DND-41 (cell line): Measurements from ENCODE around the gene TRUB2.
"Not testable (repeated sequence)": the region's sequence is repeated elsewhere in the genome, so short reads cannot be mapped to it uniquely, and the experiment has no call there.

Source experiments
- ATAC-seq: fragments of 200-7000 bp; cut with Tn5 transposase; 3 replicates; pipeline ENCODE4 v1.9.1; 2021; ENCODE audit warnings: low read depth; ENCODE audit not compliant: insufficient read depth
- DNase-seq: peaks from one replicate; pipeline ENCODE4 v3.0.0-alpha.2; 2020
- H2AFZ ChIP-seq: 2 replicates; pipeline ENCODE4 v1.6.0; 2012; ENCODE audit warnings: low read depth, low read length
- H3K27ac ChIP-seq: 2 replicates; pipeline ENCODE4 v1.5.1; 2012; ENCODE audit warnings: low read length, inconsistent platforms
- H3K27me3 ChIP-seq: fragments of 200-600 bp; sonication (generic); 2 replicates; pipeline ENCODE4 v1.6.0; 2012; ENCODE audit warnings: low read length, mild to moderate bottlenecking, inconsistent platforms; ENCODE audit not compliant: insufficient read depth, poor library complexity
- H3K36me3 ChIP-seq: 2 replicates; pipeline ENCODE4 v1.5.1; 2012; ENCODE audit warnings: low read length, inconsistent platforms; ENCODE audit not compliant: insufficient read depth
- H3K4me1 ChIP-seq: 2 replicates; pipeline ENCODE4 v1.5.1; 2012; ENCODE audit warnings: mild to moderate bottlenecking, low read length; ENCODE audit not compliant: insufficient read depth
- H3K4me2 ChIP-seq: 2 replicates; pipeline ENCODE4 v1.6.0; 2012; ENCODE audit warnings: mild to moderate bottlenecking, moderate library complexity, low read length, inconsistent platforms; ENCODE audit not compliant: insufficient read depth
- H3K4me3 ChIP-seq, 2 experiments: fragments of 200-600 bp in 1 of 2; shearing (Covaris generic) in 1 of 2; 2 replicates each; pipeline ENCODE4 v1.5.1; 2012 to 2016; ENCODE audit warnings: inconsistent platforms in 2 of 2, low read length in 2 of 2, mild to moderate bottlenecking in 2 of 2, low read depth in 1 of 2, moderate library complexity in 1 of 2
- H3K79me2 ChIP-seq: 2 replicates; pipeline ENCODE4 v1.6.0; 2012; ENCODE audit warnings: low read length, inconsistent platforms; ENCODE audit not compliant: insufficient read depth
- H3K9ac ChIP-seq: 2 replicates; pipeline ENCODE4 v1.6.0; 2012; ENCODE audit warnings: low read depth, mild to moderate bottlenecking, inconsistent platforms, low read length, moderate library complexity
- H3K9me3 ChIP-seq: 2 replicates; pipeline ENCODE4 v1.5.1; 2012; ENCODE audit warnings: low read length, moderate library complexity, mild to moderate bottlenecking, inconsistent platforms; ENCODE audit not compliant: insufficient read depth, severe bottlenecking
- H4K20me1 ChIP-seq: 2 replicates; pipeline ENCODE4 v1.6.0; 2012; ENCODE audit warnings: low read length; ENCODE audit not compliant: insufficient read depth
- EZH2 ChIP-seq: IDR thresholded peaks from 3 replicates; pipeline ENCODE4 v1.6.1; 2012; ENCODE audit warnings: borderline replicate concordance, low read depth, mild to moderate bottlenecking, moderate library complexity, low read length, inconsistent platforms; ENCODE audit not compliant: severe bottlenecking
- TF ChIP-seq, protein P1 (sequence below): IDR thresholded peaks from 2 replicates; pipeline ENCODE4 v1.5.1; 2012; ENCODE audit warnings: borderline replicate concordance, low read length, moderate library complexity, mild to moderate bottlenecking; ENCODE audit not compliant: poor library complexity, severe bottlenecking; ENCODE audit errors: extremely low read depth

TRUB2 gene

GRCh38 chr9:128285033-128285784, 37.0 kb downstream of the TRUB2 start:
- no peak overlapping the region for H3K9ac ChIP-seq
- TF ChIP-seq, protein P1, sequence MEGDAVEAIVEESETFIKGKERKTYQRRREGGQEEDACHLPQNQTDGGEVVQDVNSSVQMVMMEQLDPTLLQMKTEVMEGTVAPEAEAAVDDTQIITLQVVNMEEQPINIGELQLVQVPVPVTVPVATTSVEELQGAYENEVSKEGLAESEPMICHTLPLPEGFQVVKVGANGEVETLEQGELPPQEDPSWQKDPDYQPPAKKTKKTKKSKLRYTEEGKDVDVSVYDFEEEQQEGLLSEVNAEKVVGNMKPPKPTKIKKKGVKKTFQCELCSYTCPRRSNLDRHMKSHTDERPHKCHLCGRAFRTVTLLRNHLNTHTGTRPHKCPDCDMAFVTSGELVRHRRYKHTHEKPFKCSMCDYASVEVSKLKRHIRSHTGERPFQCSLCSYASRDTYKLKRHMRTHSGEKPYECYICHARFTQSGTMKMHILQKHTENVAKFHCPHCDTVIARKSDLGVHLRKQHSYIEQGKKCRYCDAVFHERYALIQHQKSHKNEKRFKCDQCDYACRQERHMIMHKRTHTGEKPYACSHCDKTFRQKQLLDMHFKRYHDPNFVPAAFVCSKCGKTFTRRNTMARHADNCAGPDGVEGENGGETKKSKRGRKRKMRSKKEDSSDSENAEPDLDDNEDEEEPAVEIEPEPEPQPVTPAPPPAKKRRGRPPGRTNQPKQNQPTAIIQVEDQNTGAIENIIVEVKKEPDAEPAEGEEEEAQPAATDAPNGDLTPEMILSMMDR = no peak
- TF ChIP-seq EZH2 = no peak
- H3K79me2 ChIP-seq = no peaks in the 10 kb centered on the region
- no peak overlapping the region for H3K4me3 ChIP-seq
- no peaks in the 10 kb centered on the region for H3K27me3 ChIP-seq
- H4K20me1 ChIP-seq = no peaks in the 10 kb centered on the region
- H3K36me3 ChIP-seq = peaks cover 9% of the 10 kb centered on the region; the same call in 1 of the 2 replicates
- no peak overlapping the region for H3K4me2 ChIP-seq
- ATAC-seq (no peak), DNase-seq (no peak)
- no peak overlapping the region for H3K27ac ChIP-seq
- no peaks in the 10 kb centered on the region for H3K4me1 ChIP-seq
- H2AFZ ChIP-seq = no peak overlapping the region
- H3K9me3 ChIP-seq = no peaks in the 10 kb centered on the region

DNA sequence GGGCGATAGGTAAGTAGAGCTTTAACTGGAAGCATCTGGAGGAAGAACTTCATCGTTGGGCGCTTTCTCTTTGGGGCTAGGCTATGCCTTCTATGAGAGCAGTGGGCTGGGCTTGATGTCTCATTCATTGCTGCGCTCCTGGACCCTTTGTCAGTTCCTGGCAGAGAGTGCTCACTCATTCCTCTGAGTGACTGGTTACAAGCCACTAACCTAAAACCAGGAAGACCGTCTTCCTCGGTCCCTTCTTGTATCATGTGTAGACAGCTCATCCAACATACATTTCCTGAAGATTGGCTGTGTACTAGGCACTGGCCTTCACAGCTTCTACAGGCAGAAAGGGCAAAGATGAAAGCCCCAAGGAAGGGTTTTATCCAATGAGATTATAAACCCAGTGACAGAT, 39.7 kb downstream of the TRUB2 start:
- no peaks in the 10 kb centered on the region for H3K9me3 ChIP-seq
- no peak overlapping the region for H3K27ac ChIP-seq
- H3K79me2 ChIP-seq = 0 out of 2 replicates have a peak, but pooled peaks cover 2% of the 10 kb centered on the region
- H3K4me1 ChIP-seq = peaks cover 4% of the 10 kb centered on the region
- DNase-seq (no peak), ATAC-seq (no peak)
- H3K36me3 ChIP-seq = peaks cover 9% of the 10 kb centered on the region; the same call in 1 of the 2 replicates
- no peak overlapping the region for H3K9ac ChIP-seq
- H2AFZ ChIP-seq = no peak overlapping the region
- no peaks in the 10 kb centered on the region for H4K20me1 ChIP-seq
- no peak for TF ChIP-seq EZH2
- TF ChIP-seq, protein P1 = no peak
- H3K4me3 ChIP-seq = no peak overlapping the region
- H3K4me2 ChIP-seq = no peak overlapping the region
- no peaks in the 10 kb centered on the region for H3K27me3 ChIP-seq

DNA sequence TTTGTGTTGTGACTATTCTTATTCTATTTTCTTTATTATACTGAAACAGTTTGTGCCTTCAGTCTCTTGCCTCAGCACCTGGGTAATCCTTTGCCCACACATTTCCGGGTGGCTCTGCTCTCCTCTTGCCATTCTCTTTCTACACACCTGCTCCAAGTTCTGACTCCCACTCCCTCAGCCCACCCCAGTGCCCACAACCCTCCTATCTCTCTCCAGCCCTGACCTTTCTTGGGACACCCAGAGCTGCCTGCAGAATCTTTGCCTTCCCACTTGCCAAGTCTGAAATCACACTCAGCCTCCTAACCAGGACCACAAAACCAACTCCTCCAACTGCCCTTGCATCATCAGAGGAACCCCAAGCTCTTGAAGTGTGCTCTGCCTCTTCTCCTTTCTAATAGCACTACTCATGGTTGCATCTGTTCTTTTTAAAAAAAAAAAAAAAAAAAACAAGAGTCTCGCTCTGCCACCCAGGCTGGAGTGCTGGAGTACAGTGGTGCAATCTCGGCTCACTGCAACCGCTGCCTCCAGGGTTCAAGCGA, 42.1 kb downstream of the TRUB2 start:
- TF ChIP-seq, protein P1 = no peak
- no peak for TF ChIP-seq EZH2
- no peaks in the 10 kb centered on the region for H3K9me3 ChIP-seq
- no peak overlapping the region for H3K4me2 ChIP-seq
- H3K4me1 ChIP-seq = peaks cover 17% of the 10 kb centered on the region
- no peaks in the 10 kb centered on the region for H4K20me1 ChIP-seq
- no peak for DNase-seq
- H3K9ac ChIP-seq = no peak overlapping the region
- H3K36me3 ChIP-seq = no peaks in the 10 kb centered on the region; the same call in 1 of the 2 replicates
- no peak overlapping the region for H2AFZ ChIP-seq
- no peak overlapping the region for H3K27ac ChIP-seq
- H3K79me2 ChIP-seq = peaks cover 17% of the 10 kb centered on the region
- no peak for ATAC-seq
- no peaks in the 10 kb centered on the region for H3K27me3 ChIP-seq
- H3K4me3 ChIP-seq = no peak overlapping the region

DNA sequence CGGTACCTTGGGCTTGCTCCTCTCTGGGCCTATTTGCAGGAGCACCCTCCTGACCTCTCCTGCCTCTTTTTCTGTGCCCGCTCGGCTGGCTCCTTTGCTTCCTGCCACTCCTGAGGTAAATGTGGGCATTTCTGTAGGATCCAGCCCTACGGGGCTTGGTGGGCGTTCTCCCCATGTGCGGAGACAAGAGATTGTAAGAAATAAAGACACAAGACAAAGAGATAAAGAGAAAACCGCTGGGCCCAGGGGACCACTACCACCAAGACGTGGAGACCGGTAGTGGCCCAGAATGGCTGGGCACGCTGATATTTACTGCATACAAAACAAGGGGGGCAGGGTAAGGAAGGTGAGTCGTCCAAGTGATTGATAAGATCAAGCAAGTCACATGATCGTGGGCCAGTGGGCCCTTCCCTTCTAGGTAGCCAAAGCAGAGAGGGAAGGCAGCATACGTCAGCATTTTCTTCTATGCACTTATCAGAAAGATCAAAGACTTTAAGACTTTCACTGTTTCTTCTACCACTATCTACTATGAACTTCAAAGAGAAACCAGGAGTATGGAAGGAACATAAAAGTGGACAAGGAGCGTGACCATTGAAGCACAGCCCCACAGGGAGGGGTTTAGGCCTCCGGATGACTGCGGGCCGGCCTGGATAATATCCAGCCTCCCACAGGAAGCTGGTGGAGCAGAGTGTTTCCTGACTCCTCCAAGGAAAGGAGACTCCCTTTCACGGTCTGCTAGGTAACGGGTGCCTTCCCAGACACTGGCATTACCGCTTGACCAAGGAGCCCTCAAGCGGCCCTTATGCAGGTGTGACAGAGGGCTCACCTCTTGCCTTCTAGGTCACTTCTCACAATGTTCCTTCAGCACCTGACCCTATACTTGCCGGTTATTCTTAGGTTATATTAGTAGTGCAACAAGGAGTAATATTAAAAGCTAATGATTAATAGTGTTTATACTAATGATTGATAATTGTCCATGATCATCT, 42.9 kb downstream of the TRUB2 start:
- H3K9me3 ChIP-seq, H3K27me3 ChIP-seq, H3K36me3 ChIP-seq, H3K9ac ChIP-seq, DNase-seq, H3K27ac ChIP-seq, H3K4me3 ChIP-seq, H4K20me1 ChIP-seq, H3K4me2 ChIP-seq, ATAC-seq, H2AFZ ChIP-seq: not testable (repeated sequence)
- Histone ChIP-seq H3K79me2 (peaks cover 24% of the 10 kb centered on the region), H3K4me1 (peaks cover 25% of the 10 kb centered on the region)
